Fibroblast of skin of left quadriceps (primary cell): ENCODE results near the gene GAP43.

Experiments
- DNase-seq, 2 experiments: peaks; one replicate each; pipeline ENCODE4 v3.0.0-alpha.2; 2013; ENCODE audit warnings: low read depth in 2 of 2

GAP43 gene

DNA sequence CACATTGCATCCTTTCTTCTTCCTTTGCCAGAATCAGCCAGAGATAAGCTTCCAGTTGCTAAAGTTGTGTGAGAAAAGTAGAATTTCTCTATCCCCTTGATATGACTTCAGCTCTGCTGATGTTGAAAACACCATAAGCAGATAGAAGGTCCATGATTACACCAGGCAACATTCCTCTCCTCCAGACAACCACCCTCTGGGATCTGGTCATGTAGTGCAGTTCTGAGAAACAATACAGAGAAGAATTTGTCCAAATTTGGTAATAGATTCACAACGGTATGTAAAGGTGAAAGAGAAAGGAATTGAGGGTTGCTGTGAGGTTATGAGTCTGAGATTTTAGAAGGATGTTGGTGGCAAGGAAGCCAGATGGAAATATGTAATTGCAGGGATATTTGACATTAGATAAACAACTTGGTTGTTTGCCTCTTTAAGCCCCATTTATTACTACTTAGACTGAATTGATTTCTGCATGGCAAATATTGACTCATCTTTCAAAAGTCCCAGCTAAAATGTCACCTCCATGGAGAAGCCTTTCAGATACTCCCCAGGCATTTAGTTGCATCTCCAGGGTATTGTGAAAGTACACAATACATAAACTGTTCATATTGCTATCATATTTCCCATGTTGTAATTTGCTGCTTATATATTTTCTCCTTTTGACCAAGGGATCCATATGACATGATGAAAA is 134.9 kb downstream of the GAP43 start:
- DNase-seq = no peak

DNA sequence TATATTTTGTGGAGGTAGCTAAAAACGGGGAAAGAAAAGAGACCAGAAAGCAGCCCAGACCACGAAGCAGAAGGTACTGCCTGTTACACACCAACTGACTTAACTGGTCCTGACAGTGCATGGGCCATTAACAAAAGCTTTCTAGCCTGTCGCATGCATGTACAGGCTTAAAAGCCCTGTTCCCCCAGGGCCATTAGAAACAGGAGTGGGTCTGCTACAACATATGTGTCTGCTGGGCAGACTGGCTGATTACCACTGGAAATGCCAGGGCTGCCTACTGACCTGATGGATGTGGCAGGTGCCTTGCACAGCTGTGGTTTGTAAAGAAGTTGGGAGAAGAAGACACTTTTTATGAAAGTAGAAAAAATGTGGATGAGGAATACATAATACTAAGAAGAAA is 137.4 kb downstream of the GAP43 start:
- DNase-seq = no peak

DNA sequence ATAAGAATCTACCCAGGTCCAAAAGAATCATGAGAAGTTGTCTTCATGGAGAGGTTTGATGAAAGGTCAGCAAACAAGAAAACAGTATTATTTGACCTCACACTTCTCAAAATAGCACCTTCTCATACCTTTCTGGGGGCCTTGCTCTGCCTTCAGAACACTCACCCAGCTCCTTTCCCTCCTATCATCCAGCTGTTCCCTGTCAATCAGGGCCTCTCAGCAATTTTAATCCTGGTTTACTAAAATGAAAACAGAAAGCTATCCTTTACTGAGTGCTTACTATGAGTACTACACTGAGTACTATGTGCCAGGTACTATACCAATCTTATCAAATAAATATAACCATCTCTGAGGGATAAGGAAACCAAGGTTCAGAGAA is 138.6 kb downstream of the GAP43 start:
- DNase-seq = no peak

DNA sequence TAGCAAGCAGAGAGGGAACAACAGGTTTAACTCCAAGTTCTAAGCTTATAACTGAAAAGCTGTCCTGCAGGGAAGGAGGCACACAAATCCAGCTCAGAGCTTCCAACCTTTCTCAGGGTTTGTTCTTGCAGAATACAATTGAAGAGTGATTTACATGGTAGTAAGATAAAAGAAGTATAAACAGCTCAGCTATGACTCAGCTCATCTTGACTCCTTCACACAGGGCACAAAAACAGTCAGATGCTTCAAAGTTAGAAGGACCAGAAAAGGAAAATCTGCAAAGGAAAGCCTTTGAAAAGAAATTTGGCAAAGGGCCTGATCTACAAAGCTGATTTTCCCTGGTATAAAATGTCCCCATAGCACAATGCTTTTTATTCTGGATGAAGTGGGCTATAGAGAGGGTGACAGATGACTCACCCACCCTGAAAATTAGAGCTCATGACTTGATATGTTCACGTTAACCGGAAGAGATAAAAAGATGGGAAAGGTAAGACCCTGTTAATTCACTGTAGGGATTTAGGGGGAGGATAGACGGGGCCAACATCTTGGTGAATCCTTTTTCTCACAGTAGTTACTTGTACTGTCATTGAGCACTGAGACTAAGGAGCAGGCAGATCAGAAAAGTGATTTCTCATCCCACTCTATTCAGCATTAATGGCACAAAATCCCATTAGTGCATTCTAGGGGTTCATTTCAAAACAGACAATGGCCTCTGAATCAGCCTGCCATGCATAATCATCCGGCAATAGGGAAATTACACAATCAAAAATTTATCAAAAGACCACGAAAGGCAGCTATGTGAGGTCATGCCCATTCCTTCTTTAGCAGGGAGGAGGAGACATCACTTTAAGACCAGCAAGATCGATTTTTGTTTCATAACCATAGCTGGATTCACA is 143.5 kb downstream of the GAP43 start:
- DNase-seq = peak in 1 of 2 experiments; percentile 15

DNA sequence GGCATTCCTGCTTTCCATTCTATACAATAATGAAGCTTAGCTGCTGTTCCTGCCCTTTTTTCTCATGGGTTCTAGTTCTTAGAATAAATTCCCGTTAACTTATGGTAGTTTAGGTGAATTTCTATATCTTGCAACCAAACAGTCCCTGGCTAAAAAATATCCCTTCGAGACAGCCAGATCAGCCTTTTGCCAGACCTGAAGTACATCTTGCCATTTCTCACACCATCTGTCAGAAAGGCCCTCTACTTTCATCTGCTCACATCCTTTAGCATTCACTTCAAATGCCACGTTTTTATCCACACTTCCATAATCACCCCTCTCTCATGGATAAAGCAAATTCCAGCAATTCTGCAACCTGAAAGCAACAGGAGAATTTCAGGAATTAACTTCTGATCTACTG is 145.4 kb downstream of the GAP43 start:
- no peak for DNase-seq
